HT1080 (cell line): Measurements from ENCODE around the gene CST6. TPM values are rescaled to one million over a fixed set of nuclear protein-coding genes. Genes with fewer than 3 reads are reported as not detected.
A peak's percentile ranks its signal among the peaks of the same experiment; 100 is the strongest.

ENCODE experiments used
- DNase-seq: peaks from one replicate; pipeline ENCODE4 v3.0.0-alpha.2; 2015; ENCODE audit warnings: low read depth
- total RNA-seq: library from RNA; depleted of rRNA; stranded (reverse); fragments of >200 nt; shearing (Covaris generic); gene quantifications from 2 replicates; pipeline ENCODE4 v1.2.3, GENCODE V29; 2014; rRNA removed

The CST6 gene
- total RNA-seq, 1 experiment from 2014 or later, result not detected

DNA sequence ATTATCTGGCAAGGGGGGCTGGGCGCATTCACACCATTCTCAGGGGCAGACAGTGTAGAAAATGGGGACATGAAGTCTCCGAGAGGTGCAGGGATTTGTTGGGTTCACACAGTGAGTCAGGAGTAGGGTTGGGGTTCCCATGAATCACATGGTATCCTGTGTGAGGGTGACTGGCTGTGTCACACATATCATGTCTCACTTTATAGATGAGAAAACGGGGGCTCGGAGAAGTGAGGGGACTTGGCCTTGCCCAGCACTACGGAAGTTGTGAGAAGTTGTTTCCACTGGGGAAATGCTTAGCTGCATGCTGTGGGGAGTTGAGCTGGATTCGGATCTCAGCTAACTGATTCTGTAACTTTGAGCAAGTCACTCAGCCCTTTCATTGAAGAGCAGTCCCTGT lies 32.9 kb downstream of the CST6 start:
- no peak for DNase-seq

DNA sequence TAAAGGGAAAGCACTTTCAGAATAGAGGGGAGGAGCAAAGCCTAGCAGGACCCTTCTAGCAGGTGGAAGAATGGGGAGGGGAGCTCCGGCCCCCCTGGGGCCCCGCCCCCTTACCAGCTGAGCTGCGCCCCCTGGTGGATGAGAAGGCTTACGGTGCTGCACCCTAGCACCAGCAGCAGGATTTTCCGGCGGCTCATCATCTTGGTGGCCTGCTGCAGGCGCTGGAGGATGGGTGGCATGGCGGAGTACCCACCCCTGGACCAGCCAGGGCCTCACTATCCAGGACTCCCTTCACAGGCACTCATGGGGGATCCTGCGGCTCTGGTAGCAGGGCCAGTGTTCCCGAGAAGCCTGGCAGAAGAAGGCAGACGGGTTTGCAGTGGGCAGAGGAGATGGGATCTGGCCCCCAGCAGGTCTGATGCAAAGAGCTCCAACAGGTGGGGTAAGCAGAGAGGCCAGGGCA lies 33.4 kb downstream of the CST6 start:
- peak; percentile 58 for DNase-seq

DNA sequence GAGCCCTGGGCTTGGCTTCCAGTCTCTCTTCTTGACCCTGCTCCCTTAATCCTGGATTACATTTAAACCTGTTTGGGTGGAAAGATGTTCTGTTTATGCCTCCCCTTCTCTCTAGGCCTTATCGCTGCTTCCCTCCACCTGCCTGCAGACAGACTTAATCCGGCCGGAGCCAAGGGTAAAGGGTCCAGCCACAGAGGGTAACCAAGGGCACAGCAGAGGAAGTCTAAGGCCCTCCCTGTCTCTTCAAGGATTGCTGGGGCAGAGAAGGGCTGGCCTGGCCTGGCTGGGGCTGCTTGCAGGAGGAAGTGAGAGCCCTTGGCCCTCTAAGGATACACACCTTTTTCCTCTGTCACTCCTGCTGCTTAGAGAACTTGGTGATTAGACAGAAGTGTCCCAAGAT lies 35.1 kb downstream of the CST6 start:
- no peak for DNase-seq

DNA sequence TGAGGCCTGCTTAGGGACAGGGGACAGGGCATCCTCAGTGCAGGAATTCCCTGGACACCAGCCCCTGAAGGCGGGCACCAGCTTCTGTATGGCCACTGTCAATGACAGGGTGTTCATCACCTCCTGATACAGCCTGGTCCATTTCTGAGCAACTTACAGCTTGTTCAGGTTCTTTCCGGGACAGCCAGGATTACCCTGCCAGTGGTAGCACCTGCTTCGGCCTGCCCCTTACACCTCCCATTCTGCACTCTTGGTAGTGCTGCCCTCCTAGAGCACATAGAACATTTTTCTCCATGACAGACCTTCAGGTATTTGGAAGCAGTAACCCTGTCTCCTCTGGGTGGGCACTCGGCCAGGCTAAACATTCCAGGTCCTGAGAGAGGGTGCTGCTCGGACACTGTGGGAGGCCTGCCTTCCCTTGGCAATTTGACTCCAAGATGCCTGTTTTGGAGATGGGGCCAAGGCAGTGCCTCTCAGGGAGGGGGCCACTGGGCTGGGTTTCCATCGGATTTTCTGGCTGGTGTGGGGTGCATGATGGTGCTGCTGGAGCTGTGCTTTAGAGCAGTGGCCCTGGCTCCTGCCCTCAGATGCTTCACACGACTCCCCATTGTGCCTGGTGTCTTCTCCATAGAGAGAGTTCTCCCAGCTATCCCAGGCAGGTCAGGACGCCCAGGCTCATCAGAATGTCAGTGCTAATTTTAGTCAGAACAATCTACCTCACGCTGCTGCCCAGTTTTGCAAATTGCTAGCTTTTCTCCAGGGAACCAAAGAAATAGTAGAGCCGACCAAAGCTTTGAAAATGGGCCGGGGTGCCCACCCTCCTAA lies 35.9 kb downstream of the CST6 start:
- no peak for DNase-seq

DNA sequence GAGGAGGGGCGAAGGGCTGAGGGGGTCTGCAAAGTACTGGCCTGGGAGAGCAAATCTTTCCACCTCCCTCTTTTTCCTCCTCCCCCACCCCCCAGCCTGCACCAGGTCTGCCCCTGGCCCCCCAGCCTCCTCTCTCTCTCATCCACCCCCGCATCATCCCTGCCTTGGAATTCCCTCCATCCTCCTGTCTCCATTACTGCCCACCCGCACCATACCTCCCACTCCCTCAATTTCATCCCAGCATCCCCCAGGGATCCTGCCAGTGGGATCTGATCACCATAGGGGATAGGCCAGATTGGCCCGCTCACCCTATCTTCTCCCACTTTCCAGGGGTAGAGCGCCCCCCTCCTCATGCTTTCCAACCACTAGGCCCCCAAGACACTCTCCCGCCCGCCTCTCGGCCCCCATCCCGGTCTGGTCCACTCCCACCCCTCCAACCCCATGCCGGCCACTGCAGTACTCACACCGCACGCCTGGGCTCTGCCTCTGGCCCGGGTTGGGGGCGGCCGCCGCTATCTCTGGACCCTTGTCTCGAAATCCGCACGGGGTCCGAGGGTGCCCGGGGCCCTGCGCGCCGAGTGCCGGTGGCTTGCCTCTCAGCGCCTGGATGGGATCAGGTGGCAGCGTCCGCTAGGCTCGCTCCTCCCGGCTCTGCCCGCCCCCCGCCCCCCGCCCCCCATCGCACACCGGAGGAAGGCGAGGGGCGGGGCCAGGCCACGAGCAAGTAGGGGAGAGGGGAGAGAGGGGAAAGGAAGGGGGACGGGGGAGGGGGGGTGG lies 36.9 kb downstream of the CST6 start, which contains the start of gene GAL3ST3:
GAL3ST3 (minus strand) TSS at position 615 of the 777 bp plus-strand sequence. CDS start 3,746 bp downstream, outside the sequence.
- DNase-seq, result no peak

DNA sequence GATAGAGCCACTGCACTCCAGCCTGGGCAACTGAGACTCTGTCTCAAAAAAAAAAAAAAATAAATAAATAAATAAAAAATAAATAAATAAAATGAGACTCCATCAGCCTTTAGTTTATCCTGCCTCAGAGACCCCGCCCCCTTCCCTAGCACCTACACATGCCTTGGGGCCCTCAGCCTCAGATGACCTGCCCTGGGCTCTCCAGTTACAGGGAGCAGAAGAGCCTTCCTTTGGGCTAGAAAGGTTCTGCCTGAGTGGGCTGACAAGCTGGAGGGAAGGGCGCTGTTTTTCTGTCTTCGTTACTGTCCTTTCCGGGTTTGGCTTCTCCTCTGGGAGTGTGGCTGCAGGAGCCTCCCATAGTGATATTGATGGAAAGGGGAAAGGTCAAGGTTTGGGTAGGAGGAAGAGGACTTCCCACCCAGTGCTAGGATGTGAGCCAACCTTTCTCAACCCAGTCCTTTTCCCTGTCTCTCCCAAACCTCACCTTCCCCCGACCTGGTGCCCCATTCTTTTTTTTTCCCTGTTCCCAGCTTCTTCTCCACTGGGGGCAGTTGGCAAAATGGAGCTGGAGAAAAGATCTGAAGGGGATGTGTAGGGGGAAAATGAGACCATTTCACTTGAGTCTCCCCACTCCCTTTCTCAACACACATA lies 38.9 kb downstream of the CST6 start:
- no peak for DNase-seq

DNA sequence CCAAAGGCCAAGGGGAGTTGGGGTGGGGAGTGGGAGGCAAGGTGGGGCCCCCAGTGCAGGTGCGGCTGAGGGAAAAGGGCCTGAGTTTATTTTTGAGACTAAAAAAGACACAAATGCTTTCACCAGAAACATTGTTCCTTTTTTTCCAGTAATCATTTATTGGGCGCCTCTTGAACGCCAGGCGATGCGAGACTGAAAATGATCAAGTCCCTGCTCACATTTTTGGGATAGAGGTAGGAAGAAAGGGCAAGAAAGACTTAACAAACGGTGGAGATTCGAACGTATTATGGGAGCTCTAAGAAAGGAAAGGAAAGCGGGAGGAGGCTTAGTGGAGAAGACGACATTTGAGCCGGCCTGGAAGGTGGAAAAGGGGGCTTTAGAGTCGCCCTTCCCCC lies 39.6 kb downstream of the CST6 start:
- DNase-seq, result no peak

DNA sequence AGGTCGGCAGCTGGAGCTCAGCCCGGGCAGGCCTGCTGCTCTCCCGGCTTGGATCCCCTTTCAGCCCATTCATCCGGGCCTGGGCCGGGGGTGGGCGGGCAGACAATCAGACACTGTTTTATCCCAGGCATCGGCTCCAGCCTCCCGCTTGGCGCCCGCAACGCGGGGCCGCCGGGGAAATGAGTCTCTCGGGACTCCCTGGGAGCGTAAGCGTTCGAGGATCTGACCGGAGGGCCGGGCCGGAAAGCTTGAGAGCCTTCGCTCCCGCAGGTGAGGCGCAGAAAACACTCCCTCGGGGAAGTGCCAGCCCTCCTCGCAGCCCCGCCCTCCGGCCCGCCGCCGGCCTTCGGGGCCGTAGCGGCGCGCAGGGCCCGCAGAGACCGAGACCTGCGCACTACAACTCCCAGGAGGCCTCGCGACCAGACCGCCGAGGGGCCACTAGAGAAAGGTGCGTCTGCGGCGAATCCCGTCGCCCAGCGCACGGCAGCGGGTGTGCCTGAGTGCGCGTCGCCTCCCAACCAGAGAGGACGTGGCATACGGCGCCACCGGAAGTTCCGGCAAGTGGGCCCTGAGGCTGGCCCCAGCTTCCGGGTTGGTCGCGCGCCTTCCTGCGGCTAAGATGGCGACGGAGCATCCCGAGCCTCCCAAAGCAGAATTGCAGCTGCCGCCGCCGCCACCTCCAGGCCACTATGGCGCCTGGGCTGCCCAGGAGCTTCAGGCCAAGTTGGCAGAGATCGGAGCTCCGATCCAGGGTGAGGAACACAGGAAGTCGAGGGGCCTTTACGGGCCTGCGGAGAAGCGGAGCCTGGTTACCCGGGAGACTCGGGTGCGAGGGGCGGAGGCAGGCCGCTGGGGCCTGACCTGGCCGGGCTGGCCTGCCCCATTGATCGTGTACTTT lies 40.2 kb downstream of the CST6 start, which contains the start of gene SF3B2:
SF3B2 (plus strand) TSS at position 599 of the 898 bp plus-strand sequence; CDS start at position 620, 21 bp downstream.
- peak; percentile 99 for DNase-seq

DNA sequence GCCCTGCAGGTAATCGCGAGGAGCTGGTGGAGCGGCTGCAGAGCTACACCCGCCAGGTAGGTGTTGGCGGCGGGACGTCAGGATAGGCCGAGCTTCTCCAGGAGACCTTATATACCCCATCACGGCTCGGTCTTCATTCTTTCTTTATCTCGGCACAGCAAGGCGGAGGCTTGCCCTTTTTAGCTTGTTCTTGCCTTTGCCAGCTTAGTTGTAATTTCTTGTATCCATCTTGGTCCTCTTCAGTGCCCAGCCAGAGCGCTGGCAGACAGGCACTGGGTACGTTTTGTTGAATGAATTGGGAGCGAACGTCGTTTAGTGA lies 40.8 kb downstream of the CST6 start:
- DNase-seq, result no peak

DNA sequence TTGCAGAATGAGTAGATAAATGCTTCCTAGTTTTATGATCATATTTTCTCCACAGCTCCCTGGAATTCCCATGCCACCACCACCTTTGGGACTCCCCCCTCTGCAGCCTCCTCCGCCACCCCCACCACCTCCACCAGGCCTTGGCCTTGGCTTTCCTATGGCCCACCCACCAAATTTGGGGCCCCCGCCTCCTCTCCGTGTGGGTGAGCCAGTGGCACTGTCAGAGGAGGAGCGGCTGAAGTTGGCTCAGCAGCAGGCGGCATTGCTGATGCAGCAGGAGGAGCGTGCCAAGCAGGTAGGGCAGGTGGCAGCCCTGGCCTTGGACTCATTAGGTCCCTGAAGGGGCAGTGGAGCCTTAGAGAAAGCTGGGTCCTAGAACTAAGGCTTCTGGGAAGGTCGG lies 43.2 kb downstream of the CST6 start:
- DNase-seq, result no peak

DNA sequence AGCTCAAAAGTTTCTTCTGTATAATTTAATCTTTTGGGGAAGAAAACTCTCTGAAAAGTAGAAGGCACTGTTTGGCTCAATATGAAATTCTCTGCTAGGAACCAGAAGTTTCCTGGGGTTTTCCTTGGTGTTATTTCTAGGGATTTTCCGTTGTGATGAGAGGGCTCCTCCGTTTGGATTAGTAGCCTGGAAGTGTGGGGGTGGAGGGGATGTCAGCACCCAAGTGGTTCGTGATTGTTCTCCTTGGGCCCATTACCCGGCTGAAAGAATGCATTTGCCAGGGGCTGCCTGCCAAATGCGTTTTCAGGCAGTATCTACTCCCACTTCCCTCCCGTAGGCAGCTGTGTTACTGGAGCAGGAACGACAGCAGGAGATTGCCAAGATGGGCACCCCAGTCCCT lies 44.7 kb downstream of the CST6 start:
- no peak for DNase-seq

DNA sequence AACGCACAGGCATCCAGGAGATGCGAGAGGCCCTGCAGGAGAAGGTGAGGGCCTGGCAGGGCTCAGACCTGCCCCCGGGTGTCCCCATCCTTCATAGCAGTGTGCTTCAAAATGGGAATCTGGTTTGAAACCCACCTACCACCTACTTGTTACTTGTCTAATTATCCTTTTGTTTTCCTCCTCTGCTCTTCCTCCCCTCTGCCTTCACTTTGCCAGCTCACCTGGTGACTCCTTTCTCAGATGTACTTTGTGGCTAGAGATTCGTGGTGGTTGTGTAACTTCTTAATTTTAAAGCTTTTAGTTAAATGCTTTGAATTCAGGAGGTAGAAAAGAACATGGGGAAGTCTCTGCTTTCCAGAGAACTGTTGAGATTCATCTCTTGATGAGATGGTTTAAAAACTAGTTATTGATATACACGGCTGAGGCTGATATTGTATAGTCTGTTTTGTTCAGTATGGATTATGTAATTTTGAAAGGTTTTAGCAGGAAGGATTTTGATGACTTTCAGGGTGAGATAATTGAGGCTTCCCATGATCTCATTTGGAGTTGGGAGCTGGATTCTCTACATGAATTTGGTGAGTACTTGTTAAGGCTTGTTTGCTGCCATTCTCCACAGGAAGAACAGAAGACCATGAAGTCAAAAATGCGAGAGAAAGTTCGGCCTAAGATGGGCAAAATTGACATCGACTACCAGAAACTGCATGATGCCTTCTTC lies 48.3 kb downstream of the CST6 start:
- no peak for DNase-seq

DNA sequence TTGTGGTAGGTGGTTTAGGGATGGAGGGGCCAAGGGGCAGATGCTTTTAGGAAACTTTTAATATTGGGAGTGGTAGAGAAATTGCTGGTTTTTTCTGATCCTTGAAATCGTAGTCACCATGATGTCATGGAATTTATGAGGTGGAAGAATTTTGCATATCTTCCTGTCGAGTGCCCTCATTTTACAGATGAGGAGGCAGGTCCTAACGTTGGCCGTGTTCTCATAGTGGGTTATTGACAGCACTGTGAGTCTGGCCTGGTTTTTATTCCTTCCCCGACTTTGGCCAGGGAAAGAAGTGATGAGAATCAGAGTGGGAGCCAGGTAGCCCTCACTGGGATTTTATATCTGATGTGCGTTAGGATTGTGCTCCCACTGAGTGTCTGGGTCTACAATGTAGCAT lies 49.5 kb downstream of the CST6 start:
- no peak for DNase-seq

DNA sequence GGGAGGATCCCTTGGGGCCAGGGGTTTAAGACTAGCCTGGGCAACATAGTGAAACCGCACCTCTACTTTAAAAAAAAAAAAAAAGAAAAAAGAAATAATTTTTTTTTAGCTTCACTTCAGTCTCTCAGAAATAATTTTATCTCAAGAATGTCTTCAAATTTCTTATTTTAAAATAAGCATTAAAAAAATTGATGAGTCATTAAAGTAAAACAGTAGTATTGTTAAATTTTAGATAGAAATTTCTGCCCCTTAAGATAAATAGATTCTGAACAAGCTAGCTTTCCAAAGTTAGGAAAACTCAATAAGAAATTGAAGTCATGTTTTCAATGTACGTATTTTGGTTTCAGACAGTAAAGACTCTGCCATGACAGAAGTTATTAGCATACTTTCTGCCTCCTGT lies 50.6 kb downstream of the CST6 start:
- DNase-seq, result no peak

Other genes starting within 250 kb of the CST6 start
- gene AP5B1, start 231.0 kb upstream of the CST6 start, total RNA-seq, result 10.3 and 13.6 TPM in 2 replicates
- not detected in 2 replicates for gene OVOL1, start 224.9 kb upstream of the CST6 start, total RNA-seq
- gene SNX32, start 178.0 kb upstream of the CST6 start, total RNA-seq, result not detected in 2 replicates
- gene CFL1, start 153.8 kb upstream of the CST6 start, total RNA-seq, result 2,329 and 2,647 TPM in 2 replicates
- 62.4 and 64.9 TPM in 2 replicates for gene MUS81, start 151.6 kb upstream of the CST6 start, total RNA-seq
- gene EFEMP2, start 139.2 kb upstream of the CST6 start, total RNA-seq, result 27.9 and 32.0 TPM in 2 replicates
- 0.24 and 0.57 TPM in 2 replicates for gene CTSW, start 132.2 kb upstream of the CST6 start, total RNA-seq
- gene FIBP, start 123.5 kb upstream of the CST6 start, total RNA-seq, result 187 and 232 TPM in 2 replicates
- gene CCDC85B, start 121.3 kb upstream of the CST6 start, total RNA-seq, result 135 and 146 TPM in 2 replicates
- 236 and 374 TPM in 2 replicates for gene FOSL1, start 111.6 kb upstream of the CST6 start, total RNA-seq
- 44.0 and 64.7 TPM in 2 replicates for gene C11orf68, start 92.9 kb upstream of the CST6 start, total RNA-seq
- gene DRAP1, start 92.6 kb upstream of the CST6 start, total RNA-seq, result 355 and 356 TPM in 2 replicates
- gene TSGA10IP, start 66.5 kb upstream of the CST6 start, total RNA-seq, result 0.05 TPM in 1 of 2 replicates, not detected in the other
- 86.4 and 112 TPM in 2 replicates for gene SART1, start 50.3 kb upstream of the CST6 start, total RNA-seq
- 45.8 and 57.5 TPM in 2 replicates for gene EIF1AD, start 9.9 kb upstream of the CST6 start, total RNA-seq
- gene BANF1, start 9.5 kb upstream of the CST6 start, total RNA-seq, result 99.1 and 153 TPM in 2 replicates
- gene CATSPER1, start 14.5 kb downstream of the CST6 start, total RNA-seq, result 10.0 and 13.7 TPM in 2 replicates
- not detected in 2 replicates for gene GAL3ST3, start 37.2 kb downstream of the CST6 start, total RNA-seq
- 230 and 239 TPM in 2 replicates for gene SF3B2, start 40.4 kb downstream of the CST6 start, total RNA-seq
- gene PACS1, start 58.3 kb downstream of the CST6 start, total RNA-seq, result 10.4 and 17.8 TPM in 2 replicates
- 13.2 and 14.2 TPM in 2 replicates for gene KLC2, start 245.7 kb downstream of the CST6 start, total RNA-seq